Aorta (tissue), 5 donors: ENCODE data around the gene SYNPO. TPM values are rescaled to one million over a fixed set of nuclear protein-coding genes. Genes with fewer than 3 reads are reported as not detected.

ENCODE experiments used
- ATAC-seq: fragments of 200-7000 bp; cut with Tn5 transposase; one replicate; pipeline ENCODE4 v1.9.1; 2022; ENCODE audit warnings: moderate library complexity; ENCODE audit not compliant: low FRiP score
- DNase-seq, 2 donors: peaks; one replicate each; pipeline ENCODE4 v3.0.0-alpha.2; 2020
- H3K27ac ChIP-seq, 2 donors: one replicate each; pipeline ENCODE4 v1.5.1; 2013; ENCODE audit warnings: low read length in 2 of 2, mild to moderate bottlenecking in 2 of 2, moderate library complexity in 2 of 2, control low read depth in 1 of 2, inconsistent platforms in 1 of 2, low read depth in 1 of 2
- H3K27me3 ChIP-seq, 2 donors: one replicate each; pipeline ENCODE4 v1.6.1; 2013; ENCODE audit warnings: control low read depth in 1 of 2, low read length in 1 of 2, mild to moderate bottlenecking in 1 of 2, moderate library complexity in 1 of 2; ENCODE audit not compliant: insufficient read depth in 2 of 2, control insufficient read depth in 1 of 2
- H3K36me3 ChIP-seq, 2 donors: one replicate each; pipeline ENCODE4 v1.6.1; 2013; ENCODE audit warnings: control low read depth in 1 of 2, low read length in 1 of 2, mild to moderate bottlenecking in 1 of 2; ENCODE audit not compliant: insufficient read depth in 2 of 2, control insufficient read depth in 1 of 2
- H3K4me1 ChIP-seq, 2 donors: one replicate each; pipeline ENCODE4 v1.6.1; 2013; ENCODE audit warnings: low read length in 2 of 2, control low read depth in 1 of 2, mild to moderate bottlenecking in 1 of 2, moderate library complexity in 1 of 2; ENCODE audit not compliant: insufficient read depth in 2 of 2, control insufficient read depth in 1 of 2
- H3K4me3 ChIP-seq, 2 donors: one replicate each; pipeline ENCODE4 v1.5.1; 2013; ENCODE audit warnings: low read length in 2 of 2, control low read depth in 1 of 2, mild to moderate bottlenecking in 1 of 2
- H3K9me3 ChIP-seq: one replicate; pipeline ENCODE4 v1.6.1; 2013; ENCODE audit warnings: mild to moderate bottlenecking, low read length; ENCODE audit not compliant: control insufficient read depth
- WGBS, 2 donors: extraction: QIAGEN DNeasy Blood & Tissue Kit; methylation state at CpG; one replicate each; pipeline ENCODE4 v1.1.7; 2013; 5-methylcytosine and 5-hydroxymethylcytosine counted together
- intact Hi-C, 2 donors: fragments of 100-400 bp; cut with DNase I; formaldehyde crosslinking; loops; one replicate each; pipeline versions ENCODE4 v1.14.2 to v1.15.0; 2022
- polyA plus RNA-seq, 2 donors: library from polyadenylated mRNA; stranded (reverse); fragments of 200-250 nt; gene quantifications; one replicate each; pipeline ENCODE4 v1.2.3, GENCODE V29; 2013
- total RNA-seq, 2 donors: library from RNA; stranded (reverse); fragmentation: NEBNext Ultra II Directional; extraction: Animal tissue kit (Norgen Biotek cat#: 25700); gene quantifications; one replicate each; pipeline ENCODE4 v1.2.1, GENCODE V29; 2021
- donor health status: healthy with polysubstance abuse.
- donor health status: Bipolar disorder and iron deficiency.
- donor health status: DM: no; HTN: no; CAD: no.
- donor health status: DM: no; HTN: no; CAD: no.
- donor health status: DM: yes; HTN: yes; CAD: no.

SYNPO gene
- total and polyA plus RNA-seq, 4 donors: 228 to 486 (median 403) TPM

GRCh38 chr5:150689120-150689519 is 48.7 kb downstream of the SYNPO start:
- no peak for ATAC-seq
- Histone ChIP-seq H3K27me3 (no peaks in the 10 kb centered on the region), H3K9me3 (no peaks in the 10 kb centered on the region), H3K36me3 (peaks cover 7 to 15% of the 10 kb centered on the region in 2 donors), H3K4me1 (no peaks in the 10 kb centered on the region), H3K27ac (no peak overlapping the region), H3K4me3 (no peak overlapping the region)
- DNase-seq: no peak
- intact Hi-C loops: no loop called here
- 80 to 82% methylated on average over 1 of the region's 1 CpG for WGBS, 2 donors

- intact Hi-C loops: no loop called here
- H3K27ac ChIP-seq: no peak overlapping the region
- 68 to 71% methylated on average over 6 of the region's 6 CpGs for WGBS, 2 donors
- H3K27me3 ChIP-seq: no peaks in the 10 kb centered on the region
- no peak overlapping the region for H3K4me3 ChIP-seq
- H3K9me3 ChIP-seq: no peaks in the 10 kb centered on the region
- DNase-seq: no peak
- ATAC-seq: no peak
- peaks cover 15 to 19% of the 10 kb centered on the region in 2 donors for H3K36me3 ChIP-seq
- no peaks in the 10 kb centered on the region for H3K4me1 ChIP-seq
Measured at GRCh38 chr5:150690760-150691159, 50.3 kb downstream of the SYNPO start.

- intact Hi-C loops: no loop called here
- H3K36me3 ChIP-seq: peaks cover 19% of the 10 kb centered on the region in 2 donors
Measured at GRCh38 chr5:150692276-150692675, 51.8 kb downstream of the SYNPO start.

GRCh38 chr5:150694612-150695011 is 54.2 kb downstream of the SYNPO start:
- H3K27ac ChIP-seq: no peak overlapping the region
- DNase-seq (no peak), ATAC-seq (no peak)
- intact Hi-C loops: no loop called here
- peaks cover 19% of the 10 kb centered on the region in 2 donors for H3K36me3 ChIP-seq
- H3K9me3 ChIP-seq: no peaks in the 10 kb centered on the region
- H3K4me3 ChIP-seq: no peak overlapping the region
- no peaks in the 10 kb centered on the region for H3K27me3 ChIP-seq
- peaks cover 0 to 2% of the 10 kb centered on the region in 2 donors for H3K4me1 ChIP-seq
- WGBS, 2 donors: 33 to 34% methylated on average over 3 of the region's 3 CpGs

More at GRCh38 chr5:150692276-150692675, 51.8 kb downstream of the SYNPO start:
- no peaks in the 10 kb centered on the region for H3K27me3 ChIP-seq
- no peaks in the 10 kb centered on the region for H3K9me3 ChIP-seq
- no peaks in the 10 kb centered on the region for H3K4me1 ChIP-seq
- no peak for DNase-seq
- no peak overlapping the region for H3K4me3 ChIP-seq
- no peak for ATAC-seq
- 80 to 84% methylated on average over 3 of the region's 3 CpGs for WGBS, 2 donors
- no peak overlapping the region for H3K27ac ChIP-seq

- Histone ChIP-seq H3K4me3 (peak overlapping the region; percentile 68 to 94), H3K27ac (peak overlapping the region; percentile 57 to 93), H3K27me3 (no peaks in the 10 kb centered on the region), H3K36me3 (peaks cover 0 to 4% of the 10 kb centered on the region in 2 donors), H3K4me1 (peaks cover 0 to 3% of the 10 kb centered on the region in 2 donors), H3K9me3 (no peaks in the 10 kb centered on the region)
- intact Hi-C loops: loop anchor here (5.0 to 10.0 kb wide), 4 partner anchors 77 to 235 kb away; partner anchors contain the start of gene SMIM3 (in 1 of the 2)
- WGBS, 2 donors: 0 to 1% methylated on average over 15 of the region's 15 CpGs
- DNase-seq (no peak), ATAC-seq (no peak)
Measured at GRCh38 chr5:150700246-150700593, 59.8 kb downstream of the SYNPO start.

- ATAC-seq (peak; percentile 99), DNase-seq (peak; percentile 96 to 97)
- Histone ChIP-seq H3K36me3 (peaks cover 0 to 4% of the 10 kb centered on the region in 2 donors), H3K4me3 (peak within 1 kb of the TSS; percentile 68 to 94), H3K27me3 (no peaks in the 10 kb centered on the region), H3K9me3 (no peaks in the 10 kb centered on the region), H3K27ac (peak within 1 kb of the TSS; percentile 57 to 93), H3K4me1 (peaks cover 0 to 3% of the 10 kb centered on the region in 2 donors)
- 0 to 1% methylated on average over 36 to 59 of the region's 59 CpGs for WGBS, 2 donors
- intact Hi-C loops: loop anchor here (1.0 to 10.0 kb wide), 5 partner anchors 58 to 236 kb away; partner anchors contain the start of gene SMIM3 (in 1 of the 2)
Measured at GRCh38 chr5:150700594-150701377, 60.3 kb downstream of the SYNPO start, which contains the start of gene RBM22. TSS of gene RBM22 (minus strand) at chr5:150701062. CDS start at chr5:150700985, 77 bp downstream.

- no peak for ATAC-seq
Measured at GRCh38 chr5:150703762-150704161, 63.3 kb downstream of the SYNPO start.

GRCh38 chr5:150706776-150707390 is 66.4 kb downstream of the SYNPO start:
- Histone ChIP-seq H3K36me3 (peaks cover 3 to 8% of the 10 kb centered on the region in 2 donors), H3K4me3 (no peak overlapping the region), H3K4me1 (no peaks in the 10 kb centered on the region), H3K9me3 (no peaks in the 10 kb centered on the region), H3K27ac (no peak overlapping the region), H3K27me3 (no peaks in the 10 kb centered on the region)
- DNase-seq (no peak), ATAC-seq (no peak)
- WGBS, 2 donors: 58 to 62% methylated on average over 4 of the region's 4 CpGs
- intact Hi-C loops: loop anchor here in 1 of 2 donors (10.0 kb wide), 1 partner anchor 242 kb away; no protein-coding TSS in a partner anchor

More at GRCh38 chr5:150703762-150704161, 63.3 kb downstream of the SYNPO start:
- Histone ChIP-seq H3K27me3 (no peaks in the 10 kb centered on the region), H3K9me3 (no peaks in the 10 kb centered on the region), H3K27ac (no peak overlapping the region), H3K4me3 (no peak overlapping the region), H3K4me1 (peaks cover 0 to 3% of the 10 kb centered on the region in 2 donors), H3K36me3 (peaks cover 0 to 2% of the 10 kb centered on the region in 2 donors)
- no peak for DNase-seq
- WGBS, 2 donors: 78 to 85% methylated on average over 3 of the region's 3 CpGs
- intact Hi-C loops: loop anchor here (5.0 to 10.0 kb wide), 4 partner anchors 74 to 239 kb away; partner anchors contain the start of gene SMIM3 (in 1 of the 2)
